ENCODE data around the gene FBRSL1. TPM values are rescaled to one million over a fixed set of nuclear protein-coding genes. Genes with fewer than 3 reads are reported as not detected.

The FBRSL1 gene
- total and polyA plus RNA-seq, 2 donors from 2014 or later = 23.8 to 44.7 TPM

- DNase-seq (no peak), FAIRE-seq (no peak)
- peaks cover 0 to 3% (median 0%) of the 10 kb centered on the region in 3 donors for H3K36me3 ChIP-seq (ENCODE audit: control insufficient read depth in 2 of 3, insufficient read depth in 3 of 3, low read length in 3 of 3)
- H3K4me1 ChIP-seq (ENCODE audit: control insufficient read depth in 2 of 3, insufficient read depth in 2 of 3, low read depth in 1 of 3, low read length in 3 of 3) = peaks cover 0 to 49% (median 8%) of the 10 kb centered on the region in 3 donors
- no peak overlapping the region for H3K4me3 ChIP-seq (ENCODE audit: low read length in 3 of 3)
- intact Hi-C loops (cut with DNase I) = no loop called here
- no peak for TF ChIP-seq CTCF (IDR thresholded peaks at IDR 0.05; ENCODE audit: borderline replicate concordance, extremely low read depth, insufficient read depth)
- H3K27ac ChIP-seq (ENCODE audit: low read depth in 2 of 2, low read length in 2 of 2) = peak overlapping the region; percentile 13 to 33
- H3K9me3 ChIP-seq (ENCODE audit: control insufficient read depth in 2 of 3, insufficient read depth in 1 of 3, low read length in 3 of 3) = no peaks in the 10 kb centered on the region
- peak overlapping the region in 1 of 3 donors; percentile 31 for H3K9ac ChIP-seq (ENCODE audit: low read length in 3 of 3)
- H3K27me3 ChIP-seq (ENCODE audit: control insufficient read depth, insufficient read depth, low read length) = no peaks in the 10 kb centered on the region
Observed at GRCh38 chr12:132507161-132507538, 17.2 kb downstream of the FBRSL1 start.

- intact Hi-C loops (cut with DNase I) = no loop called here
- peaks cover 0 to 4% (median 0%) of the 10 kb centered on the region in 3 donors for H3K36me3 ChIP-seq (ENCODE audit: control insufficient read depth in 2 of 3, insufficient read depth in 3 of 3, low read length in 3 of 3)
- no peak for TF ChIP-seq CTCF (IDR thresholded peaks at IDR 0.05; ENCODE audit: borderline replicate concordance, extremely low read depth, insufficient read depth)
- H3K4me3 ChIP-seq (ENCODE audit: low read length in 3 of 3) = no peak overlapping the region
- H3K9ac ChIP-seq (ENCODE audit: low read length in 3 of 3) = no peak overlapping the region
- FAIRE-seq = no peak
- H3K4me1 ChIP-seq (ENCODE audit: control insufficient read depth in 2 of 3, insufficient read depth in 2 of 3, low read depth in 1 of 3, low read length in 3 of 3) = peaks cover 0 to 46% (median 8%) of the 10 kb centered on the region in 3 donors
- DNase-seq = no peak
- no peak overlapping the region for H3K27ac ChIP-seq (ENCODE audit: low read depth in 2 of 2, low read length in 2 of 2)
- H3K9me3 ChIP-seq (ENCODE audit: control insufficient read depth in 2 of 3, insufficient read depth in 1 of 3, low read length in 3 of 3) = no peaks in the 10 kb centered on the region
- no peaks in the 10 kb centered on the region for H3K27me3 ChIP-seq (ENCODE audit: control insufficient read depth, insufficient read depth, low read length)
Observed at GRCh38 chr12:132507656-132508490, 17.9 kb downstream of the FBRSL1 start.

- Histone ChIP-seq H3K9me3 (ENCODE audit: control insufficient read depth in 2 of 3, insufficient read depth in 1 of 3, low read length in 3 of 3) (no peaks in the 10 kb centered on the region), H3K4me1 (ENCODE audit: control insufficient read depth in 2 of 3, insufficient read depth in 2 of 3, low read depth in 1 of 3, low read length in 3 of 3) (peaks cover 0 to 42% (median 8%) of the 10 kb centered on the region in 3 donors), H3K4me3 (ENCODE audit: low read length in 3 of 3) (no peak overlapping the region), H3K27ac (ENCODE audit: low read depth in 2 of 2, low read length in 2 of 2) (no peak overlapping the region), H3K9ac (ENCODE audit: low read length in 3 of 3) (no peak overlapping the region), H3K27me3 (ENCODE audit: control insufficient read depth, insufficient read depth, low read length) (no peaks in the 10 kb centered on the region), H3K36me3 (ENCODE audit: control insufficient read depth in 2 of 3, insufficient read depth in 3 of 3, low read length in 3 of 3) (peaks cover 0 to 4% (median 0%) of the 10 kb centered on the region in 3 donors)
- intact Hi-C loops (cut with DNase I) = no loop called here
- DNase-seq = no peak
- TF ChIP-seq CTCF (IDR thresholded peaks at IDR 0.05; ENCODE audit: borderline replicate concordance, extremely low read depth, insufficient read depth) = no peak
- no peak for FAIRE-seq
Observed at GRCh38 chr12:132508491-132508740, 18.5 kb downstream of the FBRSL1 start.
